SH-SY5Y (cell line): ENCODE results near the gene TMC7.

Experiments
- GATA2 ChIP-seq: IDR thresholded peaks from 2 replicates; pipeline ENCODE4 v1.6.1; 2011; ENCODE audit warnings: mild to moderate bottlenecking, low read depth, low read length
- GATA3 ChIP-seq: IDR thresholded peaks from 2 replicates; pipeline ENCODE4 v1.6.1; 2011; ENCODE audit warnings: low read depth, mild to moderate bottlenecking, low read length, moderate library complexity

- no peak for TF ChIP-seq GATA3
- TF ChIP-seq GATA2, result no peak
Measured at GRCh38 chr16:18942061-18942460, 41.7 kb upstream of the TMC7 start.
